ENCODE results near the gene FOXK2. TPM values are rescaled to one million over a fixed set of nuclear protein-coding genes. Genes with fewer than 3 reads are reported as not detected.

FOXK2 gene
- total RNA-seq, 3 donors from 2014 or later (not counting 1 experiment from before 2014, with no cell fraction given), result 42.5 to 50.0 (median 46.4) TPM

DNA sequence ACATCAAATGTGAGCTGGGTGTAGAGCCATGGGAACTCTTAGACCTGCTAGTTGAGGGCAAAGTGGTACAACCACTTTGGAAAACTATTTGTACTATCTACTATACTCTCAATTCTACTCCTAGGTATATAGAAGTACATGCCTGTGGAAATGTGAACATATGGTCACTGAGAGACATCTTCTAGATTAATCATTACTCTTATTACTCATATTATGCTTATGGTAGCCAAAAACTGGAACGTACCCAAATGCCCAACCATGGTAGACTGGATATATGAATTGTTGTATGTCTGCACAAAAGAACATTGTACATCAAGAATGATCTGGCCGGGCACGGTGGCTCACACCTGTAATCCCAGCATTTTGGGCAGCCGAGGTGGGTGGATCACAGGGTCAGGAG, 126.0 kb downstream of the FOXK2 start:
- H3K27ac Mint-ChIP-seq, result peak overlapping the region in 1 of 2 donors; percentile 77

DNA sequence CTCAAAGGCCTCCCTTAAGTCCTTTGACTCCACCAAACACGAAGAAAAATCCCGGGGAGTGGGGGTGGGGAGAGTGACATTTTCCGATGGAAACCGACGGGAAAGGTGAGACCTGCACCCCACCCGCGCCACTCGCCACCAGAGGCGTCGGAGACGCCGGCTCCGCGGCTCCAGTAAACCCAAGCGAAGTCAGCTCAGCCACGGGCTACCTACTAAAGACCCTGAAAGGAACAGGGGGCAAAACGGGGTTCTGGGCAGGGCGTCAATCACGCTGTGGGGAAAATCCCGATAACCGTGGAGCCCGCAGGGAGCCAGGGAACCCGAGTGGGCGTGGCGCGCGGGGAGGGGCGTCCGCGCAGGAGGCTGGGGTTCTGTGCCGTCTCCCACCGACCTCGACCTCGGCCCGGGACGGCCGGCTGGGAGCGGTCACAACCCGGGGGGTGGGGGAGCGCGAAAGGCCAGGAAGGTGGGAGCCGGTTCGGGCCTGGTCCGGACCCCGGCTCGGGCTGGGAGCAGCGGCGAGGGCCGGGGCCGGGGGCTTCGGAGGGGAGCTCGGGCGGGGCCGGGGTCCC, 128.1 kb downstream of the FOXK2 start:
- Mint-ChIP-seq H3K4me1 (peaks cover 24 to 38% of the 10 kb centered on the region in 2 donors), H3K27ac (peak overlapping the region; percentile 77 to 80), H3K36me3 (no peaks in the 10 kb centered on the region), H3K27me3 (ENCODE audit: low read depth in 2 of 2) (no peaks in the 10 kb centered on the region), H3K4me3 (peak overlapping the region; percentile 89), H3K9me3 (no peaks in the 10 kb centered on the region)
- DNase-seq (peak; percentile 40 to 75), ATAC-seq (peak; percentile 10 to 19 (median 18))
- H3K36me3 ChIP-seq (ENCODE audit: control insufficient read depth, insufficient read depth, low read length), result peaks cover 15% of the 10 kb centered on the region
- H3K27me3 ChIP-seq (ENCODE audit: control insufficient read depth, insufficient read depth, low read length), result no peaks in the 10 kb centered on the region
- no peaks in the 10 kb centered on the region for H3K9me3 ChIP-seq (ENCODE audit: control insufficient read depth, insufficient read depth, low read length)
- TF ChIP-seq, protein P1, sequence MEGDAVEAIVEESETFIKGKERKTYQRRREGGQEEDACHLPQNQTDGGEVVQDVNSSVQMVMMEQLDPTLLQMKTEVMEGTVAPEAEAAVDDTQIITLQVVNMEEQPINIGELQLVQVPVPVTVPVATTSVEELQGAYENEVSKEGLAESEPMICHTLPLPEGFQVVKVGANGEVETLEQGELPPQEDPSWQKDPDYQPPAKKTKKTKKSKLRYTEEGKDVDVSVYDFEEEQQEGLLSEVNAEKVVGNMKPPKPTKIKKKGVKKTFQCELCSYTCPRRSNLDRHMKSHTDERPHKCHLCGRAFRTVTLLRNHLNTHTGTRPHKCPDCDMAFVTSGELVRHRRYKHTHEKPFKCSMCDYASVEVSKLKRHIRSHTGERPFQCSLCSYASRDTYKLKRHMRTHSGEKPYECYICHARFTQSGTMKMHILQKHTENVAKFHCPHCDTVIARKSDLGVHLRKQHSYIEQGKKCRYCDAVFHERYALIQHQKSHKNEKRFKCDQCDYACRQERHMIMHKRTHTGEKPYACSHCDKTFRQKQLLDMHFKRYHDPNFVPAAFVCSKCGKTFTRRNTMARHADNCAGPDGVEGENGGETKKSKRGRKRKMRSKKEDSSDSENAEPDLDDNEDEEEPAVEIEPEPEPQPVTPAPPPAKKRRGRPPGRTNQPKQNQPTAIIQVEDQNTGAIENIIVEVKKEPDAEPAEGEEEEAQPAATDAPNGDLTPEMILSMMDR (IDR thresholded peaks at IDR 0.05), result no peak
- intact Hi-C loops (cut with micrococcal nuclease), result loop anchor here (2.0 kb wide), 1 partner anchor 55 kb away; no protein-coding TSS in a partner anchor
- peaks cover 24% of the 10 kb centered on the region for H3K4me1 ChIP-seq (ENCODE audit: control insufficient read depth, insufficient read depth, low read length)
- H3K4me3 ChIP-seq (ENCODE audit: low read length), result peak overlapping the region; percentile 56
- under 1% methylated on average over 54 of the region's 54 CpGs for WGBS (ENCODE audit: insufficient coverage)
- H3K27ac ChIP-seq (ENCODE audit: low read length), result peak overlapping the region; percentile 97

More for the DNA sequence above, 126.0 kb downstream of the FOXK2 start:
- intact Hi-C loops (cut with micrococcal nuclease), result no loop called here
- peaks cover 24 to 45% of the 10 kb centered on the region in 2 donors for H3K4me1 Mint-ChIP-seq
- peaks cover 24% of the 10 kb centered on the region for H3K4me1 ChIP-seq (ENCODE audit: control insufficient read depth, insufficient read depth, low read length)
- H3K4me3 Mint-ChIP-seq, result peak overlapping the region; percentile 89
- H3K36me3 Mint-ChIP-seq, result no peaks in the 10 kb centered on the region
- ATAC-seq (no peak), DNase-seq (no peak)
- peaks cover 28% of the 10 kb centered on the region for H3K36me3 ChIP-seq (ENCODE audit: control insufficient read depth, insufficient read depth, low read length)
- no peaks in the 10 kb centered on the region for H3K27me3 Mint-ChIP-seq (ENCODE audit: low read depth in 2 of 2)
- 98% methylated on average over 4 of the region's 4 CpGs for WGBS (ENCODE audit: insufficient coverage)
- no peak overlapping the region for H3K4me3 ChIP-seq (ENCODE audit: low read length)
- no peaks in the 10 kb centered on the region for H3K9me3 ChIP-seq (ENCODE audit: control insufficient read depth, insufficient read depth, low read length)
- TF ChIP-seq, protein P1 (IDR thresholded peaks at IDR 0.05), result no peak
- H3K27me3 ChIP-seq (ENCODE audit: control insufficient read depth, insufficient read depth, low read length), result no peaks in the 10 kb centered on the region
- no peak overlapping the region for H3K27ac ChIP-seq (ENCODE audit: low read length)
- H3K9me3 Mint-ChIP-seq, result no peaks in the 10 kb centered on the region

GRCh38 chr17:82648165-82648668, 128.7 kb downstream of the FOXK2 start, which contains the start of gene WDR45B:
WDR45B (minus strand) TSS chr17:82648444; CDS start chr17:82648340, 104 bp downstream.
- WGBS (ENCODE audit: insufficient coverage), result under 1% methylated on average over 52 of the region's 67 CpGs
- DNase-seq (peak; percentile 80 to 95), ATAC-seq (peak; percentile 88 to 96 (median 92))
- Mint-ChIP-seq H3K4me1 (peaks cover 24 to 38% of the 10 kb centered on the region in 2 donors), H3K36me3 (no peaks in the 10 kb centered on the region), H3K27ac (peak within 1 kb of the TSS; percentile 77 to 80), H3K27me3 (ENCODE audit: low read depth in 2 of 2) (no peaks in the 10 kb centered on the region), H3K4me3 (peak within 1 kb of the TSS; percentile 89), H3K9me3 (no peaks in the 10 kb centered on the region)
- H3K36me3 ChIP-seq (ENCODE audit: control insufficient read depth, insufficient read depth, low read length), result peaks cover 12% of the 10 kb centered on the region
- peaks cover 24% of the 10 kb centered on the region for H3K4me1 ChIP-seq (ENCODE audit: control insufficient read depth, insufficient read depth, low read length)
- H3K4me3 ChIP-seq (ENCODE audit: low read length), result peak within 1 kb of the TSS; percentile 56
- intact Hi-C loops (cut with micrococcal nuclease), result loop anchor here (2.0 kb wide), 1 partner anchor 55 kb away; no protein-coding TSS in a partner anchor
- TF ChIP-seq, protein P1 (IDR thresholded peaks at IDR 0.05), result no peak
- no peaks in the 10 kb centered on the region for H3K9me3 ChIP-seq (ENCODE audit: control insufficient read depth, insufficient read depth, low read length)
- no peaks in the 10 kb centered on the region for H3K27me3 ChIP-seq (ENCODE audit: control insufficient read depth, insufficient read depth, low read length)
- peak within 1 kb of the TSS; percentile 97 for H3K27ac ChIP-seq (ENCODE audit: low read length)

Data from natural killer cell (primary cell).